Measurements from ENCODE around the gene ZNF334.

The ZNF334 gene

GRCh38 chr20:46487628-46488027 is 25.7 kb downstream of the ZNF334 start:
- no peak for DNase-seq (ENCODE audit: low read depth in 2 of 2)

- DNase-seq (ENCODE audit: low read depth in 2 of 2), result no peak
Measured at GRCh38 chr20:46485431-46485830, 27.9 kb downstream of the ZNF334 start.

- DNase-seq (ENCODE audit: low read depth in 2 of 2), result no peak
Measured at GRCh38 chr20:46484954-46485353, 28.4 kb downstream of the ZNF334 start.

DNA sequence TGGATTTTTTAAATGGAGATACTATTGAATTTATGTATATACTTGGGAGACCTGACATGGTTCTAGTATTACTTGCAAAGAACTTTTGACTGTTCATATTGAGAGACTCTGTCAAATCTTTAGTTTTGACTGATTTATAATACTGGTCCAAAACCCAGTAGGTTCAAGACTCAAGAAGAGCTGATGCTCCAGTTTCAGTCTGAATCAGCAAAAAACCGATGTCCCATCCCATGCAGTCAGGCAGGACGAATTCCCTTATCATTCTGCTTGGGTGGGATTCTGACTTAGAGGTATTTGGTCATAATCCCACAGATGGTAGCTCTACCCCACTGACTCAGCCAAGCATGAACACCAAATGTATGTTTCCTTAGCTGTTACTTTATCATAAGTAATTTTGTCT is 29.5 kb downstream of the ZNF334 start:
- DNase-seq (ENCODE audit: low read depth in 2 of 2), result no peak

GRCh38 chr20:46482864-46483263 is 30.5 kb downstream of the ZNF334 start:
- DNase-seq (ENCODE audit: low read depth in 2 of 2), result no peak

- DNase-seq (ENCODE audit: low read depth in 2 of 2), result no peak
Measured at GRCh38 chr20:46477640-46478039, 35.7 kb downstream of the ZNF334 start.

- DNase-seq (ENCODE audit: low read depth in 2 of 2), result no peak
Measured at GRCh38 chr20:46477225-46477624, 36.1 kb downstream of the ZNF334 start.

DNA sequence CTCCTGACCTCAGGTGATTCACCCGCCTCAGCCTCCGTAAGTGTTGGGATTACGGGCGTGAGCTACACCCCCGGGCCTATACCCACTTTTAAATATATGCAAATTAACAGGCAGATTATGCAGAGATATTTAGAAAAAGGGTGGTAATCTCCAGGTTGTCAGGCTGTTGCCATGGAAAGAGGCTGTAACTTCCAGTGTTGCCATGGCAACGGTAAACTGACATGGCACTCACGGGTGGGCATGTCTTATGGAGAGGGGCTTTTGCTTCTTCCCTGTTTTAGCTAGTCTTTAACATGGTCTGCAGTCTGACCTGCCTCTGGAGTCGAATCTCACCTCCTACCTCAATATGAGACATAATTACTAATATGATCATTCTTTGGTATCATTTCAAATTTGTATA is 44.9 kb downstream of the ZNF334 start:
- DNase-seq (ENCODE audit: low read depth in 2 of 2), result no peak

- DNase-seq (ENCODE audit: low read depth in 2 of 2), result no peak
Measured at GRCh38 chr20:46464451-46464850, 48.9 kb downstream of the ZNF334 start.

- no peak for DNase-seq (ENCODE audit: low read depth in 2 of 2)
Measured at GRCh38 chr20:46463852-46464251, 49.5 kb downstream of the ZNF334 start.

DNA sequence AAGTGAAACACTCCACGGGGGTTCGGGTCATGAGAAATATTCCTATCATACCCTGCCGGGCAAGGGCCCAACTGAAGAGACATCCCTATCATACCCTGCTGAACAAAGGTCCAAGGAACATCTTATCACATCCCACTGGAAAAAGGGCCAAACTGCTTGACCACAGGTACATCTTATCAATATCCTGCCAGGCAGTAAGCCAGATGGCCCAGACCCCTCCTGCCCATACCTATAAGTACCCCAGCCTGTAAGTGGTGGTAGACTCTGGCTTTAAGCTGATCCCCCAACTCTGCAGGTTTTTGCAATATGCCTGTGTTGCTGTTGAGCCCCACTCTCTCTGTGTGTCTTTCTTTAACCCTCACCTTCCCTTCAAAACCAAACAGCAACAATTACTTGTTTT is 51.6 kb downstream of the ZNF334 start:
- DNase-seq (ENCODE audit: low read depth in 2 of 2), result no peak

DNA sequence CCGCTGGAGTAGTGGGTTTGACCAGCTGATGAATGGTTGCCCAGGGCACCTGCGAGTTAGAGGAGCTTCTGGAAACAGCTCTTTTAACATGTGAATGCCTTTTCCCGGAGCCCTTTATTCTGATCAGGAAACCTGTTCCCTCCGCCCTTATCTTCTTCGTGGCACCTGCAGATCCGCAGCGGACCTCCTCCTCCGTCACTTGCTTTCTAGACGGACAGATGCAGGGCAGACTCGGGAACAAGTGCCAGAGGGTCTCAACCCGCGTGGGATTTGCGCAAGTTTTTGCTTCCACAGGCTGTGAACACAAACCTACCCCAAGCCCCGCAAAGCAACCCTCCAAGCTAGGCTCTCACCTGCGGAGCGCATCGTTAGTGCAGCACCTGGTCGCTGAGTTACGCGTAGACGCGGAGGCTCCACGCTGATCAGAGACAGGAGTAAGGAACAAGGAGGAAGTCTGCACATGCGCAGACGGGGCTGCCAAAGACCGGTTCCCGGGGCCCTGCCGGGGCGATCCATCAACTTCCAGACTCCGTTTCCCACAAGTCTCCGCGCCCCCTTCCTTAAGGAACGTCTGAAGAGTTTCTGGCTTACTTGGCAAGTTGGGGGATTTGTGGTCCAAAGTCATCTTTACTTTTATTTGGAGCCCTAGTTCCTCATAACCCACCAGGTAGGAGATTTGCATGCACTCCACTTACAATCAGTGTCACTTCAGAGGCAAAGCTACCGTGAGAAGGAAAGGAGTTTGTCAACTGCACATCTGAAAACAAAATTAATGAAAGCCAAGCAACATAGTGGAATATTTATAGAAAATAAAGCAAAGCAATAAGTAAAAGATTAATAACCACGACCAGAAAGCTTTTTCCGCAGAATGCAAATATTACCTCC is 54.3 kb downstream of the ZNF334 start:
- DNase-seq (ENCODE audit: low read depth in 2 of 2), result peak in 1 of 2 donors; percentile 10

DNA sequence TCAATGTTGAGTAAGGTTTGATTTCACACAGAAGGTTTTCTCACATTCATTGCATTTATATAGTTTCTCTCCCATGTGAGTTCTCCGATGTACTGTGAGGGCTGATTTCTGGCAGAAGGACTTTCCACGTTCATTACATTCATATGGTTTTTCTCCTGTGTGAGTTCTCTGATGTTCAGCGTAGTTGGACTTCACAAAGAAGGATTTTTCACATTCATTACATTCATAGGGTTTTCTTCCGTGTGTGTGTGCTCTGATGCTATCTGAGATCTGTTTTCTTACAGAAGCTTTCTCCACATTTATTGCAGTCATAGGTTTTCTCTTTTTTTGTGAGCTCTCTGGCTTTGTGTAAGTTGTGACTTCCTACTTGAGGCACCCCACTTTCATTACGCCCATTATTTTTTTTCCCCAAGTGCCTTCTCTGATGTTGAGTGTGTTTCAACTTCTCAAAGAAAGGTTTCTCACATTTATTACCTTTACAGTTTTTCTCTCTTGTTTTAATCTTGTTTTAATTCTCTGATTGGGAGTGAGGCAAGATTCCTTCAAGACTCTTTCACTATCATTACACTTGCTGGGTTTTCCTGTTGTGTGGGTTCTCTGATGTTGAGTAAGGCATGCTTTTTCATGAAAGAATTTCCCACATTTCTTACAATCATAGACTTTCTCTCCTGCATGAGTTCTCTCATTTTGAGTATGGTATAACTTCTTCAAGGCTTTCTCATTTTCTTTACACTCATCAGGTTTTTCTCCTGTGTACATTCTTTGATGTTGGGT is 56.9 kb downstream of the ZNF334 start:
- DNase-seq (ENCODE audit: low read depth in 2 of 2), result no peak

DNA sequence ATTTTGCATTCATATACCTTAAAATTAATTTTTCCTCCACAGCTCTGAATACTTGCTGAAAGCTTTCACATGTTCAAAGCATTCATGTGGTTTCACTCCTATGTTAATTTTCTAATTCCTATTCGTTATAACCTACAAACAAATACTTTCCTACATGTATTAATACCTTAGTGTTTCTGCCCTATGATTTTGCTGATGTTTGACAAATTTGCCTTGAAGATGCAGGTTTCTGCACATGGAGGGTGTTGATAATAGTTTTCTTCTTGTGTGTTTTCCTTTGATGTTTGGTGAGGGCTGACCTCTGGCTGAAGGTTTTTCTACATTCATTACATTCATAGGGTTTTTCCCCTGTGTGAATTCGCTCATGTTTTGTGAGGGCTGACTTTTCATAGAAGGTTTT is 57.6 kb downstream of the ZNF334 start:
- no peak for DNase-seq (ENCODE audit: low read depth in 2 of 2)
